A549 (cell line): ENCODE results near the gene VAPB. TPM values are rescaled to one million over a fixed set of nuclear protein-coding genes. Genes with fewer than 3 reads are reported as not detected.

ENCODE experiments used
- ATAC-seq, 2 experiments: fragments of 200-7000 bp in 1 of 2; fragments of >200 bp in 1 of 2; cut with Nextera tagmentation in 1 of 2; cut with Tn5 transposase in 1 of 2; 3 replicates each; pipeline versions ENCODE4 v1.8.0 to v1.9.1; 2018 to 2020; ENCODE audit warnings: mild to moderate bottlenecking in 1 of 2, moderate library complexity in 1 of 2
- CTCF ChIA-PET: fragments of 300-600 bp; sonication (Branson Sonifier 250); formaldehyde crosslinking; extraction: SDS; loops from one replicate; lab custom pipeline; 2021; ENCODE audit warnings: antibody characterized with exemption, inconsistent platforms; lab: Yijun Ruan, JAX
- POLR2A ChIA-PET: fragments of 350-600 bp; formaldehyde crosslinking; extraction: SDS; loops from one replicate; lab custom pipeline; 2021; ENCODE audit warnings: antibody characterized with exemption, inconsistent platforms; lab: Yijun Ruan, JAX
- DNase-seq, 2 experiments: peaks; one replicate each; pipeline versions ENCODE4 v3.0.0 to v3.0.0-alpha.2; 2011 to 2016; ENCODE audit warnings: low read depth in 1 of 2, low spot score in 1 of 2
- FAIRE-seq: peaks from 2 replicates; lab custom pipeline; 2011; peaks lifted over from hg19 to GRCh38; lab: Jason Lieb, UNC
- H3K27ac ChIP-seq, 2 experiments: fragments of >200 bp; sonication (Bioruptor Twin); formaldehyde crosslinking; 3 replicates each; pipeline ENCODE4 v1.5.1; 2016 to 2017
- H3K4me1 ChIP-seq: fragments of >200 bp; sonication (Bioruptor Twin); formaldehyde crosslinking; 3 replicates; pipeline ENCODE4 v1.6.1; 2016
- H3K4me2 ChIP-seq: fragments of >200 bp; sonication (Bioruptor Twin); formaldehyde crosslinking; 3 replicates; pipeline ENCODE4 v1.6.1; 2016
- H3K4me3 ChIP-seq: fragments of >200 bp; sonication (Bioruptor Twin); formaldehyde crosslinking; 3 replicates; pipeline ENCODE4 v1.5.1; 2016
- H3K9me3 ChIP-seq: fragments of >200 bp; sonication (Bioruptor Twin); formaldehyde crosslinking; 3 replicates; pipeline ENCODE4 v1.6.1; 2016
- BHLHE40 ChIP-seq: IDR thresholded peaks from 2 replicates; pipeline ENCODE4 v1.6.1; 2012; ENCODE audit warnings: low read depth, low read length, inconsistent platforms
- CBX2 ChIP-seq: fragments of 200-600 bp; sonication (generic); IDR thresholded peaks from 2 replicates; pipeline ENCODE4 v1.6.1; 2016; ENCODE audit warnings: low read depth, mild to moderate bottlenecking, borderline replicate concordance
- CHD2 ChIP-seq: fragments of 150-350 bp; IDR thresholded peaks from 2 replicates; pipeline ENCODE4 v1.6.1; 2014; ENCODE audit warnings: low read length; ENCODE audit not compliant: partially characterized antibody
- CHD4 ChIP-seq: fragments of 200-600 bp; sonication (generic); IDR thresholded peaks from 2 replicates; pipeline ENCODE4 v1.6.1; 2016; ENCODE audit warnings: antibody characterized with exemption, mild to moderate bottlenecking, borderline replicate concordance
- EHF ChIP-seq: fragments of 250-450 bp; sonication (Bioruptor Pico); IDR thresholded peaks from 2 replicates; pipeline ENCODE4 v1.5.0; 2020; ENCODE audit warnings: mild to moderate bottlenecking
- EP300 ChIP-seq, 2 experiments: fragments of >200 bp; sonication (Bioruptor Twin); formaldehyde crosslinking; IDR thresholded peaks; 2 replicates in 1 of 2; 3 replicates in 1 of 2; pipeline ENCODE4 v1.6.1; 2016 to 2017
- ESRRA ChIP-seq: fragments of 150-350 bp; IDR thresholded peaks from 2 replicates; pipeline ENCODE4 v1.6.1; 2014; ENCODE audit warnings: mild to moderate bottlenecking, low read length, borderline replicate concordance
- FOSL2 ChIP-seq, 2 experiments: fragments of 450-650 bp in 1 of 2; fragments of >200 bp in 1 of 2; sonication (Bioruptor Twin) in 1 of 2; formaldehyde crosslinking; IDR thresholded peaks; 2 replicates each; pipeline versions ENCODE4 v1.5.0 to v1.6.1; 2016 to 2020; ENCODE audit warnings: mild to moderate bottlenecking in 1 of 2, moderate library complexity in 1 of 2
- FOXS1 ChIP-seq: fragments of 250-450 bp; sonication (Bioruptor Pico); IDR thresholded peaks from 2 replicates; pipeline ENCODE4 v1.5.0; 2020; ENCODE audit warnings: mild to moderate bottlenecking, moderate library complexity
- HEYL ChIP-seq: fragments of 250-450 bp; sonication (Bioruptor Pico); IDR thresholded peaks from 2 replicates; pipeline ENCODE4 v1.8.0; 2021; ENCODE audit warnings: mild to moderate bottlenecking, moderate library complexity
- HOXB13 ChIP-seq: fragments of 250-450 bp; sonication (Bioruptor Pico); IDR thresholded peaks from 2 replicates; pipeline ENCODE4 v1.5.0; 2020; ENCODE audit warnings: low read depth, mild to moderate bottlenecking, moderate library complexity
- HOXB5 ChIP-seq: fragments of 250-450 bp; sonication (Bioruptor Pico); IDR thresholded peaks from 2 replicates; pipeline ENCODE4 v1.5.0; 2020; ENCODE audit warnings: mild to moderate bottlenecking, moderate library complexity
- JUNB ChIP-seq: fragments of >200 bp; sonication (Bioruptor Twin); formaldehyde crosslinking; IDR thresholded peaks from 2 replicates; pipeline ENCODE4 v1.6.1; 2016
- MAZ ChIP-seq: fragments of 150-350 bp; IDR thresholded peaks from 2 replicates; pipeline ENCODE4 v1.6.1; 2014; ENCODE audit warnings: antibody characterized with exemption, low read depth, low read length, borderline replicate concordance
- NFE2L2 ChIP-seq: fragments of 150-350 bp; conservative IDR thresholded peaks from 2 replicates; pipeline ENCODE4 v1.6.1; 2014; ENCODE audit warnings: low read length
- NPAS2 ChIP-seq: fragments of 250-450 bp; sonication (Bioruptor Pico); IDR thresholded peaks from 2 replicates; pipeline ENCODE4 v1.8.0; 2022; ENCODE audit warnings: mild to moderate bottlenecking, moderate library complexity, borderline replicate concordance
- NR3C1 ChIP-seq: fragments of >200 bp; sonication (Bioruptor Twin); formaldehyde crosslinking; IDR thresholded peaks from 3 replicates; pipeline ENCODE4 v1.6.1; 2017
- RFX5 ChIP-seq: fragments of 450-650 bp; IDR thresholded peaks from 2 replicates; pipeline ENCODE4 v1.7.1; 2014; ENCODE audit warnings: antibody characterized with exemption, mild to moderate bottlenecking, moderate library complexity
- RNF2 ChIP-seq: fragments of 200-600 bp; sonication (generic); IDR thresholded peaks from 2 replicates; pipeline ENCODE4 v1.6.1; 2016; ENCODE audit warnings: low read depth, mild to moderate bottlenecking, antibody characterized with exemption, moderate library complexity, borderline replicate concordance
- ZNF302 ChIP-seq: fragments of 250-450 bp; sonication (Bioruptor Pico); IDR thresholded peaks from 2 replicates; pipeline ENCODE4 v1.9.0; 2021; ENCODE audit warnings: inconsistent platforms, mild to moderate bottlenecking, moderate library complexity
- WGBS: methylation state at CpG from one replicate; pipeline ENCODE4 v1.1.6; 2017; ENCODE audit errors: missing lambda C conversion rate; 5-methylcytosine and 5-hydroxymethylcytosine counted together
- polyA plus RNA-seq, 4 experiments: library from polyadenylated mRNA; depleted of rRNA in 3 of 4; stranded (reverse); fragments of >200 nt; fragmentation: RNase III in 1 of 4; extraction: RNeasy Plus Mini Kit Qiagen cat#74134 plus additional on column Dnase treatment in 1 of 4; gene quantifications; 2 replicates in 3 of 4; 3 replicates in 1 of 4; pipeline ENCODE4 v1.2.3, GENCODE V29; 2011 to 2017
- TF ChIP-seq, protein P1 (sequence below): IDR thresholded peaks from 2 replicates; pipeline ENCODE4 v1.6.1; 2012
- TF ChIP-seq, protein P2 (sequence below): fragments of 150-350 bp; IDR thresholded peaks from 2 replicates; pipeline ENCODE4 v1.6.1; 2014; ENCODE audit warnings: low read depth, mild to moderate bottlenecking, low read length

VAPB gene
- polyA plus RNA-seq, 2 of the 4 experiments (the other 2 are of a cell fraction) = 43.8 to 44.0 TPM

- POLR2A ChIA-PET = no interaction called here
- DNase-seq = no peak
- no peak overlapping the region for H3K4me2 ChIP-seq
- CTCF ChIA-PET = interaction anchor here (0.7 kb wide), 1 partner anchor 207 kb away, joined by 3 read pairs; no protein-coding TSS in a partner anchor
- 82% methylated on average over 5 of the region's 5 CpGs for WGBS
- TF ChIP-seq CHD2 (no peak), FOSL2 (IDR thresholded peaks at IDR 0.05) (no peak), FOSL2 (CRISPR knock-in tag; IDR thresholded peaks at IDR 0.05) (no peak), RFX5 (no peak), RNF2 (no peak), BHLHE40 (no peak), HOXB5 (CRISPR knock-in tag) (no peak), CBX2 (no peak), HEYL (CRISPR knock-in tag) (no peak), ESRRA (no peak), NPAS2 (CRISPR knock-in tag) (no peak), ZNF302 (CRISPR knock-in tag) (no peak), NR3C1 (no peak)
- TF ChIP-seq, protein P1, sequence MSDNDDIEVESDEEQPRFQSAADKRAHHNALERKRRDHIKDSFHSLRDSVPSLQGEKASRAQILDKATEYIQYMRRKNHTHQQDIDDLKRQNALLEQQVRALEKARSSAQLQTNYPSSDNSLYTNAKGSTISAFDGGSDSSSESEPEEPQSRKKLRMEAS = no peak
- H3K4me3 ChIP-seq = no peak overlapping the region
- peaks cover 12% of the 10 kb centered on the region; the same call in 2 of the 3 replicates for H3K9me3 ChIP-seq
- H3K4me1 ChIP-seq = no peaks in the 10 kb centered on the region
- no peak for FAIRE-seq
- ATAC-seq = no peak
- H3K27ac ChIP-seq = no peak overlapping the region
Measured at GRCh38 chr20:58453391-58453790, 64.4 kb downstream of the VAPB start.

GRCh38 chr20:58454460-58454859 lies 65.4 kb downstream of the VAPB start:
- TF ChIP-seq FOXS1 (CRISPR knock-in tag) (no peak), HOXB13 (CRISPR knock-in tag) (no peak), JUNB (no peak), NFE2L2 (no peak), EHF (CRISPR knock-in tag) (no peak)
- TF ChIP-seq, protein P2, sequence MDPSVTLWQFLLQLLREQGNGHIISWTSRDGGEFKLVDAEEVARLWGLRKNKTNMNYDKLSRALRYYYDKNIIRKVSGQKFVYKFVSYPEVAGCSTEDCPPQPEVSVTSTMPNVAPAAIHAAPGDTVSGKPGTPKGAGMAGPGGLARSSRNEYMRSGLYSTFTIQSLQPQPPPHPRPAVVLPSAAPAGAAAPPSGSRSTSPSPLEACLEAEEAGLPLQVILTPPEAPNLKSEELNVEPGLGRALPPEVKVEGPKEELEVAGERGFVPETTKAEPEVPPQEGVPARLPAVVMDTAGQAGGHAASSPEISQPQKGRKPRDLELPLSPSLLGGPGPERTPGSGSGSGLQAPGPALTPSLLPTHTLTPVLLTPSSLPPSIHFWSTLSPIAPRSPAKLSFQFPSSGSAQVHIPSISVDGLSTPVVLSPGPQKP = no peak
- TF ChIP-seq, all 56 proteins: peak for 0
- POLR2A ChIA-PET = no interaction called here
- no peak overlapping the region for H3K4me3 ChIP-seq
- no peak overlapping the region for H3K27ac ChIP-seq
- no peak overlapping the region for H3K4me2 ChIP-seq
- CTCF ChIA-PET = interaction anchor here (0.7 kb wide), 1 partner anchor 208 kb away, joined by 4 read pairs; no protein-coding TSS in a partner anchor
- peaks cover 12% of the 10 kb centered on the region; the same call in 2 of the 3 replicates for H3K9me3 ChIP-seq
- H3K4me1 ChIP-seq = no peaks in the 10 kb centered on the region
- no peak for DNase-seq
- FAIRE-seq = no peak
- ATAC-seq = no peak

GRCh38 chr20:58457083-58457695 lies 68.2 kb downstream of the VAPB start:
- H3K4me3 ChIP-seq = no peak overlapping the region
- POLR2A ChIA-PET = no interaction called here
- TF ChIP-seq MAZ = no peak
- TF ChIP-seq, protein P2 = no peak
- TF ChIP-seq CHD4 = no peak
- no peak for TF ChIP-seq EP300 (IDR thresholded peaks at IDR 0.05)
- TF ChIP-seq, all 56 proteins: peak for 0
- ATAC-seq = no peak
- no peak for DNase-seq
- H3K27ac ChIP-seq = no peak overlapping the region
- FAIRE-seq = no peak
- H3K4me1 ChIP-seq = no peaks in the 10 kb centered on the region
- CTCF ChIA-PET = interaction anchor here (4.9 kb wide), 1 partner anchor 9 kb away, joined by 33 read pairs; no protein-coding TSS in a partner anchor
- H3K4me2 ChIP-seq = no peak overlapping the region
- H3K9me3 ChIP-seq = peaks cover 12% of the 10 kb centered on the region; the same call in 2 of the 3 replicates
- WGBS = 93% methylated on average over 14 of the region's 14 CpGs
